HG03175 (cell line): ENCODE data around the gene LDAH.
A peak's percentile ranks its signal among the peaks of the same experiment; 100 is the strongest.

ENCODE experiments used
- ATAC-seq: cut with Tn5 transposase; IDR thresholded peaks from one replicate; pipeline ENCODE4 v1.9.1; 2021; ENCODE audit warnings: mild to moderate bottlenecking, moderate library complexity; ENCODE audit not compliant: unreplicated experiment

The LDAH gene

DNA sequence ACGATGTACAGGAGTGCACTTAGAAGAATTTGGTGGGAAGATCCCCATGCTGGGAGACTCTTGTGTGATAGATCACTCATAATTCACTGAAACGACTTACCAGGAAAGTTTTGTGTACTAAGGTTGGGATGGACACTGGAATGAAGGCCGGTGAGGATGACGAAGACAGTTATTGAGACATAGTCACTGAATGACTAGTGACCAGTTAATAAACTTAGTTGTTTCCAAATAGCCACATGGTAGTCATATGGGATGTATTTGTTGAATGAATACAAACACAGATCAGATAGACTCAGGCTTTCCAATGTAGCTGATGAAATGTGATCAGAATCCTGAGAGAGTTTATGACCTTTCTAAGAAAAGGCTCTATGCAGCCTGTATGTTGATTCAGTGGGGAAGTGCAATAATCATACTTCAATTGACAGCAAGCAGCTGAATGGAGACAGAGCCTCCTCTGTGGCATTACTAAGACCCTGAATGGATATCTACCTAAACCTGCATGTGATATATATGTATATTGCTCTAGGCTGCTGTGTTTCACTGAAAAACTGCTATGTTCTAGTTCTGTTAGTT is 135.6 kb downstream of the LDAH start:
- no peak for ATAC-seq

DNA sequence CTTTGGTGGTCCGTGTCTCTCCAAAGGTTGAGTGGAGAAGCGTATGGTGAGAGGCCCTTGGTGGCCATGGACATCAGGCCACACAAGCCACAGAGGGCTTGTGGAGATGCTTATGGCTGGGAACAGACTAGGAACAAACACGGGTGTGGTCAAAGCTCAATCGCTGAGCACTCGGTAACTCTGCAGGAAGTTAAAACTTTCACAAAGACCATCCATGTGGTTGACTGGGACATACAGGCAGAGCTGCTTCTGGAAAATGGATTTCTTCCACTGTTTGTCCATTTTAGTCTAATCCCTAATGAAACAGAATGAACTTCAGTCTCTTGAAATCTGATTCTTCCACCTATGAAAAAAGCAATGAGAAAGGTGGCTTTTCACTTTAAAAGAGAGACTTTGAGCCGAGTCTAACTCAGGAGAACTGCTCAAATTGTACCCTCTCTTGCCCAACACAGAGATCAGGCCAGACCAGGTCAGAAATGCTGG is 138.3 kb downstream of the LDAH start:
- ATAC-seq, result no peak

DNA sequence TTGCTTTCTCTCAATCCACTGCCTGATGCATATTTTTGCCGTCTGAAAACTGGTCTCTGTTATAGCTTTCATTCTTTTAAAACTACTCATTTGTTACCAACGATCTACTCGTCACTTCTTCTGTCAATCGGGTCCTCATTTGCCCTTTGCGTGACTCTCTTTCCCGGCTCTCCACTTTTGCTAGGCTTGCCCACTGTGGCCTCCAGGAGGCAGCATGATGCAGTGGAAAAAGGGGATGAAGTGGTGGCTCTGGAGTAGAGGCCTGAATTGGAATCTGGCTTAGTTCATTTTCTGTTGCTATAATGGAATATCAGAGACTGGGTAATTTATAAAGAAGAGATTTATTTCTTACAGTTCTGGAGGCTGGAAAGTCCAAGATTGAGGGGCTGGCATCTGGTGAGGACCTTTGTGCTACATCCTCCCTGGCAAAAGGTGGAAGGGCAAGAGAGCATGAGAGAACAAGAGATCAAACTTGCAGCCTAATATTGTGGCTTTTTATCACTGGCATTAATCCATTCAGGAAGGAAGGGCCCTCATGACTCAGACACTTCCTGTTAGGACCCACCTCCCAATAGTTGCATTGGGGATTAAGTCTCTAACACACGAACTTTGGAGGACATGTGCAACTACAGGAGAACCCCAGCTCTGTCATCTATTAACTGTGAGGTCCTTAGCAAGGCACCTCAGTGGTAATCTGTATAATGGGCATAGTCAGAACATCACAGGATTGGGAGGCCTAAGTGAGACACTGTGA is 140.6 kb downstream of the LDAH start:
- ATAC-seq, result no peak

DNA sequence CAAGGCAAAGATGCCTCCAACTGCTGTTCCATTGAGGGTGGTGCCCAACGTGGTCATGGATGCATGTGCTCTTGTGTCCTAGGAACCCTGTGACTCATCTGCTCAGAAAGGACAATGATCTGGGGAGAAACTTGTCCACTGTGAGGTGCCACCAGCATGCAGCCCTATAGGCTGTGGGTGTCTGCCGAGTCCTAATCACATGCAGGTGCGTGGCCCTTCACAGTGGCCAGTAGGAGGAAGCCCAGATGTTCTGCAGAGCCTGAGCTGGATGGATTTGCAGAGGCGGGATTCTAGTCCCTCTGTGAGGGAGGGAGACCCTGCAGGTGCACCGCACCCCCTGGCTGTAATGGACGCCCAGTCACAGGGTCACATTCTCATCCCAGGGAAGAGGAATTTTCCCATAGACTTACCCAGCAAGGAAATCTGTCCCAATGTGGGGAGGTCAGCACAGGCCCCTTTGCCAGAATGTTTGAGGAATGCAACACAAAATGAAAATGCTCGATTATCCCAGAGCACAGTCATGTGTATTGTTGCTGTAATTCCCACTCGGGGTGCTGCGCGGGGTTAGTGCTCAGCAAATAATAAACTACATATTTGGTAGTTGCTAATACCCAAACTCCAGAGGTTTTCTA is 142.0 kb downstream of the LDAH start:
- ATAC-seq, result no peak

DNA sequence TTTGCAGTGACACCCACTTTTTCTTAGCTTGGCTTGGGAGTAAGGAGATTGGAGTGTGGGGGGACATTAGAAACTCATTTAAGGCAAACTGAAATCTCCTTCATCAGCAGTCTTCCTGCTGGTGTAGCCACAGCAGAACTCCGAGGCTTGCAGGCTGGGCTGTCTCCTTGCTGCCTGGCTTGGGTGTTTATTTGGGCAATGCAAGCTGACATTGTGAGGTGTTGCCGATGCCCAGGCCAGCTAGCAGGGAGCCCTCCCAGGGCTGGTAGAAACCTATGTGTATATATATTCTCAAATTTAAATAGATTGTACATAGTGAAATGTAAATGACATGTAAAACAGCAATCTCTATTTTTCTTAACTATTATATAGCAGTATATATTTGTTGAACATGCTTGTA is 144.1 kb downstream of the LDAH start:
- ATAC-seq, result no peak

DNA sequence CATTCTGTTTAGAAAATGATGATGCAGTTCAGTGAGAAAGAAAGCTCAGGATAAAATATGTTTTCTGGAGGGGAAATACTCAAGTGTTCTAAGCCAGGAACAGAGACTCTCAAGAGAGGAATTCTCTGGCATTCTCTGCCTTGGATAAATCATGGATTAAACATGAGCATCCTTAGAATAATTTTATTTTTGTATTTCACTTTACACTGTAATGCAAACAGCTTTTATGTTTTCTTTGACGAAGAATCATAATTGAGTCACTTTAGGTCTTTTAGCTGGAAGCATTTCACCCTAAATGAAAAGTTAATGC is 144.9 kb downstream of the LDAH start:
- no peak for ATAC-seq

DNA sequence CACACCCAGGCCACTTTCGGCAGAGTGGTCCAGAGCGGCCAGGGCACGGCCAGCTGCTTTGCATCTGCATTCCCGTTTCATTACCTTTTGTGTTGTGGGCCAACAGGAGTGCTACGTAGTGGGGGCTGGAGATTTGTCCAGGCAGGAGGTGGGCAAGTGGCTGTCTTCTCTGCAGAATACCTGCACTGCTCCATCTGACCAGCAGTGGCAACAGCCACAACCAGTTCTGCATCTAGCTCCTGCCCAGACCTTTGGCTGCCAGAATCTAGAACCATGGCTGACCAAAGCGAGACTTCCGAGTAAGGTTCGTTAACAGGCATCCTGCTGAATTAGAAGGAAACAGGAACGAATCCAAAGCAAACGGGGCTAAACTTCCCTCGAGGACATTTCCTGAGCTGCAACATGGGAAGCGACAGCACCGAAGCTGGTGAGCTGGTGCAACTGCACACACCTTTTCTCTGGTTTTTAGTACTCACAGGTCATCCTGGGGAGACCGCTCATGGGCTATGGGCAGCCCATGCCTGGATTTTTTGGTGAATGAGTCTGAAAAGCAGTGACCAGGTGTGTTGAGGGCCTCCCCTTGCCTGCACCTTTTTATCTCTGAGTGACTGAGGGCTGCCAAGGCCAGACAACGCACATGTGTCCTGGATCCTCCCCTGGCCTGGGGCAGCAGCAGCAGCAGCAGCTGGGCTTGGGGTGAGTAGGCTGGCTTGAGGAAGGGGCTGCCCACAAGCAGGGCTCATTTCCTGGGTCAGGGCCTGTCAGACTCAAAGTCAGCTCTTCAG is 145.4 kb downstream of the LDAH start:
- peak; percentile 57 for ATAC-seq

DNA sequence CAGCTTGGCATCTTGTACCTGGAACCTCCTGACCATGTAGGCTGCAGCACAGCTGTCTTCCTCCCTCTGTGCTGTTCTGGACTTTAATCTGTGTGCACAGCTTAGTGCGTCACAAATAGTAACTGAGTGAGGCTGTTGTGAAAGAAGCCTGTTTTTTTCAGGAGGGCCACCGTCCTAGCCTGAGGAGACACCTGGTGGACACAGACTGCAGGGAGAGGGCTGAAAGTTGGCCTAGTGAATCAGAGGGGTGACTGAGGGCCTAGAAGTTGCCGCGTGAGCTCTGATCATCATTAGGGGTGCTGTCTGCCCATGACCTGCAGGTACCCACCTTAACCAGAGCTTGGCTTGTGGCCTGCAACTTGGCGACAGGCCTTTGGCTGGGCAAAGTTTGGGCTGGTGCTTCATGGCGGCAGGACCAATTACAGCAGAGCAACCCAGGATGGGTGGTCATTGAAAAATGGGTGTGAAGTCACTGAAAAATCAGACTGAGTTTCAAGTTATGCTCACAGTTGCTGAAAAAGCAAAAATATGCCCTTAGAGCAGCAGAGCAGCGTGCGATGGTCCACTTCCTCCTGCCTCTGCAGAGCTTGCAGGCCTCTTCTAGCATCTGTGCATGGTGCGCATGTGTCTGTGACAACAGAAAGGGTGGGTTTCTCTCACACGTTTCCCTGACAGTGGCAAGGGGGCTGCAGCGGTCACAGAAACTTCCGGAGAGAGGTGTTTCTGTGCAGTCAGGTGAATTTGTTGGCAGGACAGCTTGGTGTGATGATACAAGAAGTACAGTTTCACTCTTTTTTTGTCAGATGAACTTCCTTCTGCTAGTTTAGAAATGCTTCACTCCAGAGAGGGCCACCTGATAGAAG is 146.3 kb downstream of the LDAH start:
- ATAC-seq, result peak; percentile 58

DNA sequence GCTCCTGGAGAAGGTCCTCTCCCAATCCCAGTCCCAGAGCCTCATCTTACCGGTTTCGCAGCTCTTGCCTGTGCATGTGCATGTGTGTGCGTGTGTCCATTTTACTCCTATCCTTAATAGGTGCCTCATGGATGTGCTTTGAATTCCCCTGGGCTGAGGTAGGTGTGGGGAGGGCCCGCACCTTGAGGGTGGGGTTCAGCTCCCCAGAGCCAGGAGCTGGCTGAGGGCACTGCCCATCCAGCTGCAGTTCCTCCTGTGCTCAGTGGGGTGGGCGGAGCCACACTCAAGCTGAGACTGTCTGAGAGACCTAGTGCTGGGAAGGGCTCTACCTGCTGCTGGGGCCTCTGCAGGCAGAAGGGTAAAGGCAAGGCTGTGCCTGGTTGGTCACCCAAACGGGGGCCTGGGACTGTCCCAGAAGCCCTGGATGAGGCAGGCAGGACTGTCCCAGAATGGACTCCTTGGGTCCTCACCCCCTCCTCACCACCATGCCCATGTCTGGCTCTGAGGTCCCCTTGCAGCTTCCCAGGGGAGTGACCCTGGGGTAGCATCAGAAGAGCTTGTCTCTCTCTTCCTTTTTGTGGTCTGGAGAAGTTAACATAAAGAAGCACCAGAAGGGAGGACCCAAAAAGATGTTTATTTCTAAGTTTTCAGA is 147.1 kb downstream of the LDAH start:
- ATAC-seq, result peak; percentile 62

DNA sequence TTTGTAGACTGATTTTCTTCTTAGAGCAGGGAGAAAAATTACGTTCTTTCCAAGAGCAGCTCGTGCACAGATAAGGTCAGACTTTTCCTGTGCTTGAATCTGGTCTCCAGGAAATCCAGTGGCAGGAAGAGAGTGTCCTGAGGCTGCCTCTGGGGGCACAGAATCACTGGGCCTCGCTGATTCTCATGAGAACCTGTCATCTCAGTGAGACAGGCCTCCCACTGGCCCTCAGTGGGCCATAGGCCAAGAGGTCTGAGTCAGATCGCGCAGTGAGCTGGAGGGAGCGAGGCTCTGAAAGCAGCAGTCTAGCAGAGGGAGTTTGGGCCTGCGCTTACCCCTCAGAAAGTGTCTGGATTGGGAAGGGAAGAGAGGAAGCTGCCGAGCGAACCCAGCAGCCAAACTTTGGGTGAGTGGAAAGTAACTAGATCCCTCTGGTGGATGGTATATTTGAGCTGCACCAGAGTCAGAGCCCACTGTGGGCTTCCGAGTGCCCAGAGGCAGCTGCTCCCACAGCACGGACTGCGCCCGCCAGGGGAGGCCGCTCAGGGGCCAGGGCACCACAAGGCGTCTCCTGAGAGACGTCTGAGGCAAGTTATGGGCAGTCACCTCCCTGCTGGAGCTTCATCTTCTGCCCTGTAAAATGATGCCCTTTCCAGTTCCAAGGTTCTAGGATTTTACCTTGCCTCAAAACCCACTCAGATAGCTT is 147.8 kb downstream of the LDAH start:
- ATAC-seq, result no peak

DNA sequence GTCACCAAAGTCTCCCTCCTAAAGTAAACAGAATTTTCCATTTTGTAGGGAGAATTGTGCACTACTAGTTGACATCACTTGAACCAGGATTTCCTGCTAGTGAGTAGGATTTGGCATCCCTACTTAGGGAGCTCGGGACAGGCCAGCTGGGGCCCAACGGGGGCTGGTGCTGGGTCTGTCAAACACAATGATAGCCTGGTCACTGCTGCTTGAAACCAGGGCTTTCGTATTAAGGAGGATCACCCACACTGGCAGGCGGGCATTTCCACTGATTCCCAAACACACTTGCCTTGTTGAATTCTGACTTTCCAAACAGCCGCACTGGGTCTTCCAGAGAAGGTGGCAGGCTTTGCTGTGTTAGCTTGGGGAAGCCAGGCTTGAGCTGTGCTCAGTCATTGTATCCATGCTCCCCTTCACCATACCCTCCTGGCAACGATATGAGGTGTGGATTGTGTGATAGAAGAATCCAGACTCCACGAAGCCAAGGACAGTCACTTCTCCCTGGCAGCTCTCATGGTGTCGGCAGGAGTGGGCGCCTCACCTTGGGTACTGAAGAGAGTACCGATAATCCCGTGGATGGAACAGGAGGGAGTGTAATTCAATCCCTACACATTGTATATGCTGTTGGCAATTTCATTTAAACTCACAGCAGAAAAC is 148.5 kb downstream of the LDAH start:
- no peak for ATAC-seq

DNA sequence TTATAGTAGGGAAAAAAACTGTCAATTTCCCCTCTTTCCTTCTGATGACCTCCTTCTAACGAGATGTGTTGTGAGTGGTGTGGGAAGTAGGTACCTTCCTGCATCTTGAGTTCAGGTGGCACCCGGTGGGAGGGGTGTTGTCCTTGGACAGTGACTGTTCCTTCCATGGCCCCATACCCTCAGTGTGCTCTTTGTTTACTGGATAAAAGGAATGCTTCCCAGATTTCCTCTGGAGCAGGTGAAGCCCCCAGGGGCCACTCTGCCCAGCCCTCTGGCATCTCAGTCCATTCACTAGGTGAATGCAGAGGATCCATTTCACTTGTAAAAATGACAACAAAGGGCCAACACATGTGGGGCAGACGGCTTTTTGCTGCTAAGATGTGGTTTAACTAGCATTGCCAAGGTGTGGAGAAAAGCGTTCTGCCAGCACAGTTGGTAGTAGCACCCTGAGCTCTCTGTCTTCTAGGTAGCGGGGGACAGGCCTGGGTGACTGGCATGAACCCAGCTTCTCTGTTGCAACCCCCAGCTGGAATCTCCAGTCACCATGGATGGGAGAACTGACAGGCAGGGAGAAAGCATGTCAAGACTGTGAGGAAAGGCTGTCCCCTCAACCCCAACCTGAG is 149.1 kb downstream of the LDAH start:
- no peak for ATAC-seq

DNA sequence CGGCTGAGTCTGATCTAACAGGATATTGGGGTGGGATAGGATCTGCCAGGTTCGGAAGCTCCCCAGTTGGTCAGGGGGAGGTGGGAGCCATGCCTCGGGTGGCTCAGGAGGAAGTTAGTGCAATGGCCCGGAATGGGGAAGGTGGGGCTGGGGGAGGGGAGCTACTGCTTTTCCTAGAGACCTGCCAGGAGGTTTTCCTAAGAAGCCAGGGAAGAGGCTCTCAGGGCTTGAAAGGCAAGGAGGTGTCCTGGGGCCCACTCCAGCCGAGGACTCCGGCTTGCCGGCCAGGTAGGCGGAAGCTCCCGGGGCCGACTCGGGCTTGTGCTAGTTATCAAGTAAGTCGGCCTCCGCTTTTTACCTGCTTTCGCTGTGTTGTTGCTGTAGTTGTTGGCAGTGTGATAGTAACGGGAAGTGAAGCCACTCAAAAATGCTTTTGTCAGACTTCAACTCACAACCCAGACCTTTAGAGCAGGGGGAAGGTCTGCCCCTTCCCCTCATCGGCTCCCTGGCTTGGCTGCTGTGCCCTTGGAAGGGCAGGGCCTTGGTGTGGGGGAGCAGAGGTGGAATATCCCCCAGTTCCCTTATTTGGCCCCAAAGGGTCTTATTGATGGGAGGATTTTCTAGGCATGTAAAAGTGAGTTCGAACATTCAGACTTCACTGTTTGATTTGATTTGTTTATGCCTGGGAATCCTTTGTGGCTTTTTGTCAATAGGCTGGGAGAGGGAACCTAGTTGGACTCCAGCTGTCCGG is 150.5 kb downstream of the LDAH start:
- no peak for ATAC-seq

DNA sequence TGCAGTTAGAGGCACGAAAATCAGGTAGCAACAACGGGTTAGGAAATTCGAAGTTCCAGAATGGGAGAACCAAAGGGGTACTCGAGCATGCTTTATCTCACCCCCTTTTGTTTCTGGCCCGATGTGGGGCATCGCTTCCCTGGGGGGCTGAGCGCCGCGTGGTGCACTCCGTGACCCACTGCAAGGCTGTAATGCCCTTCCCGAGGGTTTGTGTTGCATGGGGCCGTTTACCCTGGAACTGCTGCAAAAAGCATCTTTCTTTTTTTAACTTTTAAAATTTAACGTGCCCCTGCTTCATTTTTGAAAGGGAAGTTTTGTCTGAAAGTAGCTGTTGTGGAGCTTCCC is 151.2 kb downstream of the LDAH start:
- ATAC-seq, result no peak

DNA sequence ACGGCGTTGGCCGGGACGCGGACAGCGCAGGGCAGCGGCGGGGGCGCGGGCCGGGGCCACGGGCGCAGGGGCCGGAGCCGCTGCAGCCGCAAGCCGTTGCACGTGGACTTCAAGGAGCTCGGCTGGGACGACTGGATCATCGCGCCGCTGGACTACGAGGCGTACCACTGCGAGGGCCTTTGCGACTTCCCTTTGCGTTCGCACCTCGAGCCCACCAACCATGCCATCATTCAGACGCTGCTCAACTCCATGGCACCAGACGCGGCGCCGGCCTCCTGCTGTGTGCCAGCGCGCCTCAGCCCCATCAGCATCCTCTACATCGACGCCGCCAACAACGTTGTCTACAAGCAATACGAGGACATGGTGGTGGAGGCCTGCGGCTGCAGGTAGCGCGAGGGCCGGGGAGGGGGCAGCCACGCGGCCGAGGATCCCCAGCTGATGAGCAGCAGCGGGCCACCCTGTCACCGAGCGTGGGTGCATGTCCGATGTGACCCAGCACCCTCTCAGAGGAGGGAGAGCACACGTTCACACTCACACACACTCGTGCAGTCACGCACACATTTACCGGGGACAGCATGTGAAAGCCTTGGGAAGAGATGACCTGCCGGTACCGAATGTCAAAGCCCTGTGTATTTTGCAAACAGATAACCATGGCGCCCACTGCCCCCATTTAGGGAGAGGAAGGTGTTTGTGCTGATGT is 151.7 kb downstream of the LDAH start:
- ATAC-seq, result no peak

DNA sequence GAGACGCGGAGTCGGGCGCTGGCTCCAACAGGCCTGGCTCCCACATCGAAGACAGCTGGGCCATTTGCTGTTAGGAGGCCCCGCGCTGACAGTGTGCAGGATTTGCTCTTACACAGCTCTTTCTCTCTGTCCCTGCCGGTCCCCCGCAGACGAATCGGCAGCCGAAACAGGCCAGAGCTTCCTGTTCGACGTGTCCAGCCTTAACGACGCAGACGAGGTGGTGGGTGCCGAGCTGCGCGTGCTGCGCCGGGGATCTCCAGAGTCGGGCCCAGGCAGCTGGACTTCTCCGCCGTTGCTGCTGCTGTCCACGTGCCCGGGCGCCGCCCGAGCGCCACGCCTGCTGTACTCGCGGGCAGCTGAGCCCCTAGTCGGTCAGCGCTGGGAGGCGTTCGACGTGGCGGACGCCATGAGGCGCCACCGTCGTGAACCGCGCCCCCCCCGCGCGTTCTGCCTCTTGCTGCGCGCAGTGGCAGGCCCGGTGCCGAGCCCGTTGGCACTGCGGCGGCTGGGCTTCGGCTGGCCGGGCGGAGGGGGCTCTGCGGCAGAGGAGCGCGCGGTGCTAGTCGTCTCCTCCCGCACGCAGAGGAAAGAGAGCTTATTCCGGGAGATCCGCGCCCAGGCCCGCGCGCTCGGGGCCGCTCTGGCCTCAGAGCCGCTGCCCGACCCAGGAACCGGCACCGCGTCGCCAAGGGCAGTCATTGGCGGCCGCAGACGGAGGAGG is 152.4 kb downstream of the LDAH start:
- no peak for ATAC-seq
